NOMO-1 treated with DMSO at 0.1 percent for 48 hours (cell line): ENCODE measurements around the gene SAFB.

Source experiments
- DNase-seq: peaks from one replicate; lab custom pipeline; 2025; ENCODE audit not compliant: unreplicated experiment; lab: John Stamatoyannopoulos, UW

SAFB gene

DNA sequence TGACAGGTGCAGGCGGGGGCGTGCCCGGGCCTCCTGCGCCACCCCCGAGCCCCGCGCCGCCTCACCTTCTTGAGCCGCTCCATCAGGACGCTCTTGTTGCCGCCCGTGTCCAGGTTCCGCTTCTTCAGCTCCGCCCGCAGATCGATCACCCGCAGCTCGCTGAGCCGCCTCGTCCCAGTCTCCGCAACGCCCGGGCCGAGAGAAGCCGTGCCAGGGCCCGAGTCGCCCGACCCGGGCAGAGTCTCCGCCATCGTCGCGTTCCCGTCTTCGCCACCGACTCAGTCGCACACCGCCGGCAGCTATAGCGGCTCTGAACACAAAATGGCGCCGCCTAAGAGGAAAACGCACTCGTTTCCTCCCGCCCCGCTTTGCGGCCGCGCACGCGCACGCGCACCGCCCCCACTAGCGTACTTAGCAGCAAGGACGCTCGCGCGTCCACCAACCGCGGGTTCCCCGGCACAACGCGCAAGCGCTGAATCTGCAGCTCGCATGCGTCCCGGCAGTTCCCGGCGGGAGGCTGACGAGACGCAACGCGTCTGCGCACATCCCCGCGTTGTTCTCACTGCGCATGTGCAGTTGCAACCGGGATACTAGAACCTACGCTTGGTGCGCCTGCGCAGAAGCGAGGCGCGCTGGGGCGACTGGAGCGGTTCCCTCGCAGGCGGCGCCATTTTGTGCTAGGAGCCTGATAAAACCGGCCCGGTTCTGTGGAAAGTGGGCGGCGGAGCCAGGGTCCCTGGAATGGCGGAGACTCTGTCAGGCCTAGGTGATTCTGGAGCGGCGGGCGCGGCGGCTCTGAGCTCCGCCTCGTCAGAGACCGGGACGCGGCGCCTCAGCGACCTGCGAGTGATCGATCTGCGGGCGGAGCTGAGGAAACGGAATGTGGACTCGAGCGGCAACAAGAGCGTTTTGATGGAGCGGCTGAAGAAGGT, at the start of gene SAFB, which contains the start of gene SAFB2:
SAFB (plus strand) TSS at position 619 of the 932 bp plus-strand sequence; CDS start at position 742, 123 bp downstream.
SAFB2 (minus strand) TSS at position 312 of the 932 bp plus-strand sequence; CDS start at position 251, 61 bp downstream.
- peak; percentile 96 for DNase-seq

DNA sequence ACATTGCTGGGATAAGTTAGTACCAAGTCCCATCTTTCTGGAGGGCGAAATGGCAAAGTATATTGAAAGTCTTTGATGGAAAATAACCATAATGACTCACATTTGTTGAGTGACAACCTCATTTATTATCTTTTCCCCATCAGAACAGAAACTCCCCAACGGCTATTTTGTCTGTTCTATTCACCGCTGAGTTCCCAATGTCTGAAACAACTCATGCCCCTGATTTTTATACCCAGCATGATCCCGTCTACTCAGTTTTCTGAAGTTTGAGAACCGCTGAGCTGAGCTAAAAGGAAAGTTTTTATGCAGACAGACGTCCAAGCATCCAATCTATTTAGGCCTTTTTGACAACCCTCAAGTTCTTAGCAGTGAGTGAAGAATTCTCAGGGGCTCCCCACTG, 47.3 kb upstream of the SAFB start:
- no peak for DNase-seq

DNA sequence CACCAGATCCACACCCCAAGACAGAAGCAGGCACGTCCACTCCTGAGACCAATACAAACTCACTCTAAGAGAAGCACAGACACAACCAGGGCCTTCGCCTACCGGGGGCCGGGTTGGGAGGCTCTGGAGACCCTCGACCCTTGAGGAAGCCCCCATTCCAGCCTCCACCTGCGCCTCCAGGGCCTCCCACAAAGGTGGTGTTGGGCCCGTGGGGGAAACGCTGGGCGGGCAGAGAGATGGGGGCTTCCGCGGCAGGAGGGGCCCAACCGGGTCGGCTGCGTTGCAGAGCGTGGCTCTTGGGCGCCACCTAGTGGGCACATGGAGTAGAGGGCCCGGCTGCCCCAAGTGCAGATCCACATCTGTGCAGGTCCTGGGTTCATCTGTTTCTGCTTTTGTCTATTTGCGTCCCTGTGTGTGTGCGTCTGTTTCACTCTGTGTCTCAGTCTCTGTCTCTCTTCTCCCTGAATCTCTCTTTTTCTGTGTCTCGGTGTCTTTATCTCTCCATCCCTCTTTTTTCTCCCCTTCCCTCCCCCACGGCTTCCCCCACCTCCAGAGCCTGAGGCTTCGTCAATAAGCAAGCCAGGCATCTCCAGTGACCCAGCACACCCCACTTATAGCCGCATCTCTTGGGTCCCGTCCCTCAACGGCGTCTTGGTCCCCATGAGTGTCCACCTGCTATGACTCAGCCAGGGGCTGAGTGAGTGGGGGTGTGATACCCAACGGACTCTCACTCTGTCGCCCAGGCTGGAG, 44.6 kb upstream of the SAFB start:
- peak; percentile 61 for DNase-seq

DNA sequence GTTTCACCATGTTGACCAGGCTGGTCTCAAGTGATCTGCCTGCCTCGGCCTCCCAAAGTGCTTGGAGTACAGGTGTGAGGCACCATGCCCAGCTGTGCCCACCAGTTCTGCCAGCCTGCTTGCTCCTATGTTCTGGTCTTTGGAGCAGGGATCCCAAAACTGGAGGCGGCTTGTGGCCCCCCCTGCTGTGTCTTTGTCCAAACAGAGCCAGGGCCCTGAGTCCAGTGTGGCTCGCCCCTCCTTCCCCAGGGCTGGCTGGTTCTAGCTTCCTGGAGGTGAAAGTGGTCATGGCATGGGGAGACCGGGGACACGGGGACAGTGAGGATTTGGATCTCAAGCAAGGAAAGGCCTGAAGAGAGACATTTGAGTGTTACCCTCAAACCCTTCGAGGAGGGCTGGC, 43.6 kb upstream of the SAFB start:
- DNase-seq = no peak

DNA sequence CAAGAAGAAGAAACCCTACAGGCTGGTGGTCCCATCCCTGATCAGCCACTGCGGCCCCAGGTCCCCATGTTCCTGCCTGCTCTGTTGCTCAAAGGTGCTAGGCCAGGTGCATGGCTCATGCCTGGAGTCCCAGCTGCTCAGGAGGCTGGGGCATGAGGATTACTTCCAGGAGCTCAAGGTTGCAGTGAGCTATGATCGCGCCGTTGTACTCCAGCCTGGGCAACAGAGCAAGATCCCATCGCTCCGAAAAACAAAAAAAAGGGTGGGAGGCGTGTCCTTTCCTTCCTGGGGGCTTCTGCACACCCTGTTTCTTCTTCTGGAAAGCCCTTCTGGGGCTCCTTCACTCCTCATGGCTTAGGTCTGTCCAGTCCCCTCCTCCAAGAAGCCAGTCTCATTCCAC, 43.2 kb upstream of the SAFB start:
- no peak for DNase-seq

DNA sequence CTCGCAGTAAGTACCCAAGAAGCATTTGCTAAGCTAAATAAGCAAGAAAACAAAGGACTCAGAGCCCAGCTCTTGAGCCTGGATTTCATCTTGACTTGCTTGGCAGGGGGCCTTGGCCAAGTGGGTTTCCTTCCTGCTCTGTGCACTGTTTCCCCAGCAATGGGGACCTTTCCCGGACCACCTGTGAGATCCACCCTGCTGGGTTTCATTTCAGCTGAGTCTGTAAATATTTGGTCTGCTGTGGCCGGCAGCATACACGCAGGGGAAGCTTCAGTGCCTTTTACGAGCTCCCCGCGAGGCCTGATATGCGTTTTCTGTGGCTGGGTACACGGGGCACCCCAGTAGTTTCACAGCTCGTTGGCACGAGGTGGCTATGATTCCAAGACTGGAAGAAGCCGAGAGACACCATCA, 42.7 kb upstream of the SAFB start:
- no peak for DNase-seq

DNA sequence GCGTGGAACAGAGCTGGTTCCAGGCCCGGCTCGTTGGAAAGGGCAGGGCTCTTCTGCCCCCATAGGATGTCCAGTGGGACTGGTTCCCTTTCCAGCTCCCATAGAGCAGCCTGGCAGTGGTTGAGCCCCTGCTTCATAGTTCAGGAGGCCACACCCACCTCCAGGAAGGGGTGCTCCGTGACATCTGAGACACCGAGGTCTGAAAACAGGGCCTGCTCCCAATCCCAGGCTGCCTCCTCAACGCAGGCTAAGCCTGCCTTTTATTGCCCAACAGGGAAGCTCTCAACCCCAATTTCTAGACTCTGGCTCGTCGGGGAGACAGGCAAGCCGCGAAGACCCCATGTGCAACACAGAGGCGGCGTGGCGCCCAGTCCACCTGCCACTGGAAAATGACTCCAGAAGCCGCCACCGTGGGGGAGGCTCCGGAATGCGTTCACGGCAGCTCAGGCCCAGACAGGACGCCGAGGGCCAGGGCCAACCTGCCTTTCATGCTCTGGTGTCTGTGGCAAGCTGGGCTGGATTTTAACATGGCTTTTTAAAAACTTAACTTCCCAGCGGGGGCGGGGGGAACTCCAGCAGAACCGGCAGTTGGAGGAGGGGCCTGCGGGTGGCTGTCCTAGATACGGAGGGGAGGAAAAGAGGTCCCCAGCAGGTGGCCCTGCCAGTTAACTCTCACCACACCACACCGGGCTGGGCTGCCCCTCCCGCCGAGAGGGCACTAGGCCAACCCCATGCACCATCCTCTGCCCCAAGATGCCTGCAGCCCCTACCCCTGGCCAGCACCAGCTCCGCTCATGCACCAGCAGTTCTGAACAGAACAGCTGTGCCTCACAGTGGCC, 37.2 kb upstream of the SAFB start:
- DNase-seq = no peak

DNA sequence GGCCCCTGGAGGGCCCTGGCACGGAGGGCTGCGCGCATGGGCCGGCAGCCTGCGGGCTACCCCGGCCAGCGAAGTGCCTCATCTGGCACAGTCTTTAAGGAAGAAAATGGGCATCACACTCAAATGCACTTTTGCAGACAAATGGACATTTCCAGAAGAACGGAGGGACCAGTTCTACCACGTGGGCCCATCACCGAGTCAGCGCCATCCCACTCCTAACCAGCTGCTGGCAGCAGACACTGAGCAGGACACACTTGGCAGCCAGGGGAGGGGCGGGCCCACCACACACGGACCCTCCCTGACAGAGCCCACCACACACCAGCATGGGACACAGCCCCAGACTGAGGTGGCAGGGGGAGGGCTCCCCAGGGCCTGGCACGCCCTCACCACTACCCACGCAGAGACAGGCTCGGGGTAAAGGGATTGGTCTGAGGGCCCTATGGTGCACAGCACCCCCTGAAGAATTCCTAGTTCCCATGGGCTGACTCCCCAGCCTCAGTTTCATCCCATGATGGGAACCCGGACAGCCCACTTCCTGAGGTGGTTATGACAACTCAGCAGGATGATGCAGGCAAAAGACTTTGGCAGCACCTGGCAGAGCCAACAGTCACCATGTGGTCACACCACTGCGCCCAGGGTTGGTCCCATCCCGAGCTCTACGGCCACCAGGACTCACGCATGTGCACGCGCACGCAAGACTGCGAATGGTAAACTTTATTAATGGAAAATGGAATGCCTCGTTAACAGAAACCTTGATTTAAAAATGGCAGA, 36.4 kb upstream of the SAFB start:
- no peak for DNase-seq

DNA sequence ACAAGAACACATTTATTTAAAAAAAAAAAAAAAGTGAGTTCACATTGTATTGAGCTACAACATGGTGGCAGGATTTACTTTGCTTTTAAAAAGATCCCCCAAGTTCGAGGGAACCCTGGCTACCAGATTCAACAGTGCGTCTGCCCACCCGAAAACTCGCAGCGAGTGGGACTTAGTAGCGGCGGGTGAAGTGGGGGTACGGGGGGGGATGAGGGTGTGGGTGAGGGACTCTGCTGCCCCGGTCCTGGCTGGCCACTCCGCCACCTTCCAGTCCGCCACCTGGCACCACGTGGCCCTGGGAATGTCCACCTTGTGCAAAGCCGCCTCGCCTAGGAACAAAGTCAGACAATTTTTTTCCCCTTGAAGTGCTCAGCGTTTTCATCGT, 35.8 kb upstream of the SAFB start:
- no peak for DNase-seq

DNA sequence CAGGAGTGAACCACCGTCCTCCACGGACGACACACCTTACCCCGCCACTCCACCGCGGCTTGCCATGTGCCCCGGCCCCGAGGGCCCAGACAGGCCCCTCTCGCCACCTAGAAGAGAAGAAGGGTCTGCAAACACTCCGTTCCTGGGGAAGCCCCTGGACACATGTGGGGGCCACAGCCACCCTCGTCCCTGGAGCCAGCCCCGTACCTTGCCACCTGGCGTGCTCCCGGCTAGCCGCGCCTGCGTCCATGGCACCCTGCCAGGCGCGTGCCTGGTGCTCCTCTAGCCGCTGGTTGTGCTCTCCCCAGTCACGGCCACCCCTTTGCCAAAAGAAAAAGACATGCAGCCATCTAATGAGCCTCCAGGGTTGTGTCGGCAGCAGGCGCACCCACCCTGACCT, 35.2 kb upstream of the SAFB start:
- no peak for DNase-seq

DNA sequence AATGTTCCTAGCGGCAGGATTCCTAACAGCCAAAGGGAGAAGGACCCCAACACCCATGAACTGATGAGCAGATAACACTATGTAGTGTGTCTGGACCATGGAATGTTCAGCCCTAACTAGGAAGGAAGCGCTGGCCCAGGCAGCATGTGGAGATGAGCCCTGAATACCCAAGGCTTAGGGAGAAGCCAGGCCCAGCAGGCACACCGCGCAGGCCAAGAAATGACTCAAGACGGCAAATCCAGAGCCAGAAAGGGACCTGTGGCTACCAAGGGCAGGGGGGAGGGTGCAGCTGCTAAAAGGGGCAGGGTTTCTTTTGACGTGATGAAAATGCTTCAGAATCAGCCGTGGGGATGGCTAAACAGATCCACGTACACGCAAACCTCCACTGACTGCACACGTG, 34.4 kb upstream of the SAFB start:
- no peak for DNase-seq

DNA sequence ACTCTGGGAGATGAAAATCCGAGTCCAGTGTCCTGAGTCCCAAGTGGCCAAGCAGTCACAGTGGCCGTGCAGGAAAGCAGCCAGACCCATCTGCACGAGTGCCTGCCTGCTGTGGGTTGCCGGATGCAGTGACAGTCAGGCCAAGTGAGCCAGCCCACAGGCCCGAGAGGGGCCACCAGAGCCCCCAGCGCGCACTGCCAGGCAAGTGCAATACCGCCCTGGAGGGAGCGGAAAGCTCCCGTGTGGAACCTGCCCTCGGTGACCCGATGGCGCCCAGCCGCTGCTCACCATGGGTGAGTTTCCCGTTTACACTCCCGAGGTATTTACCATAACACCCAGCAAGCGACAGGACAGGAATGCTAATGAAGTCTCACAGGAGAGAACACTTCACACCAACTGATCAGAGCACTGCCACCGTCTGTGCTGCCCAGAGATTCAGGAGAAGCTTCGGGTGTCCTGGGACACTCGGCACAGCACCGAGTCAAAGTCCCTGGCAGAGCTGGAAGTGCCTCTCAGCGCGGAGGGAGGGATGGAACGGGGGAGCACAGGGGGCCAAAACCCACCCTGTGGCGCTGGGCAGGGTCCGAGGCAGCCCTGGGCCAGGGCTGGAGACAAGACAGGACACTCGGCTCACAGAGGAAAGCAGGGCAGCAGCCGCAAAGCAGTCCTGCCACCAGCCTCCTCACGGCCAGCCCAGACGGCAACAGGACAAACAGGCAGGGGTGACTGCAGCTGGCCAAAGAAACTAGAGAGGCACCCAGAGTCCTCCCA, 33.8 kb upstream of the SAFB start:
- DNase-seq = no peak

DNA sequence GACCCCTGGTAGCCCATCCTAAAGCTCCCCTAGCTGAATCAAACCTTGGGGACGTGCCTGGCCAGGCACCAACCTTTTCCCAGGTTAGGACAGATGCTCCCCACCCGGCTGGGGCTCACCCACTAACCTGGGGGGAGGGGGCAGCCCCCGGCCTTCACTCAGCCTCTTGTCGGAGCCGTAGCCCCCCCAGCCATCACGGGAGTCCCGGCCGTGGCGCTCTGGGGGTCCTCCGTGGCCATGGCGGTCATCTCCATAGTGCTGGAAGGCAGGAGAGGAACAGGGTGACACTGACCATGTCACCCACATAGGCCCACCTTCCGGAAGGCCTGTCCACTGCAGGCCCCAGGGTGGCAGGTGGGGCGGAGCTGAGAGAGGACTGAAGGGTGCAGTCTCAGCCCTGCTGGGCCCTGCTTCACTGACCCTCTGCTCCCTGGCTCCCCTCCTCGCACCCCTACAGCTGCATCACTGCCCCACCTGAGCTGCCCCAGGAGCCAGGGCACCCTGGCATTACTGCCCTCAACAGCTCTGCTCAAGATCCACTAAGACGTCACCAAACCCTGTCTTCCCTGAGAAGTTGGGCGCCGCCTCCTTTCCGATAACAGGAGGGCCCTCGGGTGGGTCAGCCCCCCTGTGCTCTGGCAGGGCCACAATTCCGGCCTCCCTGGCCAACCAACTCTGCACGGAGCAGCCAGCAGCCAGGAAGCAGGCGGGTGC, 32.6 kb upstream of the SAFB start:
- no peak for DNase-seq

DNA sequence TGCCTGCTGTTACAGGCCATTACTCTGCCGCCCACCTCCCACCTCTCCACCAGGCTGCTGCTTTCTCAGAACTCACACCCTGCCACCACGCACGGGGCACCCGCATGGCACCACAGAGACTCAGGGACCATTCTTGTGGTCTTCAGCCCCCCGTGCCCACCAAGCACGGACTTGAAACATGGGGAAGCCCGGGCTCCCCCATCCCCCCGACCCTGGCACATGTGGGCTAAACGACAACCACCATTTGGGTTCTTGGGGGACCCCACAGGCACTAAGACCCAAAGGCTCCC, 32.1 kb upstream of the SAFB start:
- no peak for DNase-seq

DNA sequence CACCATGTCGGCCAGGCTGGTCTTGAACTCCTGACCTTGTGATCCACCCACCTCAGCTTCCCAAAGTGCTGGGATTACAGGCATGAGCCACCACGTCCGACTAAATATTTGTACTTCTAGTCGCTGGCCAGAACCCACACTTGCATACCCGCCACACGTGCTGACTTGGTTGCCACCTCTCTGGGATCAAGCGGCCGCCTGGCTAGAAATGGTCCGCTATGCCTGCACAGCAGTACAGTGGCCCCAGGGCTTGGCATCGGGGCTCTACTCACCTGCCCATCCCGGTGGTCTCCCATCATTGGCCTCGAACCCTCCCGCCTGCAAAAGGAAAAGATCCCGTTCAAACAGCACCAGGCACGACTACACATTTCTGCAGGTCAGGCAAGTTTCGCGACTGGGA, 31.4 kb upstream of the SAFB start:
- DNase-seq = no peak

DNA sequence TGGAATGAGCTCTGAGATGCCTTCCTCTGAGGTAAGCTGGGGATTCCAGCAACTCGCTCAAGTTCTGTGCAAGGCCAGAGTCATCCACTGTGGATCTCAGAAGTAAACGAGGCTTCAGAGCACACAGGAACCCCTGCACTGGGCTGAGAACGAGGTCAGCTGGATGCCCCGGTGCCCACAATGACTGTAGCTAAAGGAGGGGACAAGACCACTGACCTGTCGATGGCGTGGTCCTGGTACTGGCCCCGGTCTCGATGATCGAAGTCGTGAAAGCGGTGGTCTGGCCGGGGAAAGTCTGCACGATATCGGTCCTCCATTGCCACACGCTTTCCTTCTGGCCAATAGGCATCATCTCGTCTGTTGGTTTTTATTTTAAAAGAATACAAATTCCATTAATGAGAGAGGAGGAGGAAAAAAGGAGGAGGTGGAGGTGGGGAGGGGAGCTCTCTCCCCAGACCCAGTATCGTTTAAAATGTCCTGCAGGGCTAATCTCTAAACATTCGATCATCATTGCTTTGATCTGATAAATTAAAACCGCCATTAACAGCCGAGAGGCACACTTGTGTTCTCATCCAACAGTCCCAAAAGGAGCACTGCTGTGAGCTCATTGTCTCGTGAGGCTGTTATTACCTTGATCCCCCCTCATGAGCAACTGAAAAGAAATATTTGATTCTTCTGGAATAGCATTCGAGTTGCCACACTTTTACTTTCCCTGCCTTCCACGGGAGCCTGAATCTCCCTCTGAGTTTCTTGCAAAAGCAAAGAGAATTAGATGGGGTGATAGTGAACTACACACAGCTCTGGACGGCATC, 30.1 kb upstream of the SAFB start:
- DNase-seq = no peak

DNA sequence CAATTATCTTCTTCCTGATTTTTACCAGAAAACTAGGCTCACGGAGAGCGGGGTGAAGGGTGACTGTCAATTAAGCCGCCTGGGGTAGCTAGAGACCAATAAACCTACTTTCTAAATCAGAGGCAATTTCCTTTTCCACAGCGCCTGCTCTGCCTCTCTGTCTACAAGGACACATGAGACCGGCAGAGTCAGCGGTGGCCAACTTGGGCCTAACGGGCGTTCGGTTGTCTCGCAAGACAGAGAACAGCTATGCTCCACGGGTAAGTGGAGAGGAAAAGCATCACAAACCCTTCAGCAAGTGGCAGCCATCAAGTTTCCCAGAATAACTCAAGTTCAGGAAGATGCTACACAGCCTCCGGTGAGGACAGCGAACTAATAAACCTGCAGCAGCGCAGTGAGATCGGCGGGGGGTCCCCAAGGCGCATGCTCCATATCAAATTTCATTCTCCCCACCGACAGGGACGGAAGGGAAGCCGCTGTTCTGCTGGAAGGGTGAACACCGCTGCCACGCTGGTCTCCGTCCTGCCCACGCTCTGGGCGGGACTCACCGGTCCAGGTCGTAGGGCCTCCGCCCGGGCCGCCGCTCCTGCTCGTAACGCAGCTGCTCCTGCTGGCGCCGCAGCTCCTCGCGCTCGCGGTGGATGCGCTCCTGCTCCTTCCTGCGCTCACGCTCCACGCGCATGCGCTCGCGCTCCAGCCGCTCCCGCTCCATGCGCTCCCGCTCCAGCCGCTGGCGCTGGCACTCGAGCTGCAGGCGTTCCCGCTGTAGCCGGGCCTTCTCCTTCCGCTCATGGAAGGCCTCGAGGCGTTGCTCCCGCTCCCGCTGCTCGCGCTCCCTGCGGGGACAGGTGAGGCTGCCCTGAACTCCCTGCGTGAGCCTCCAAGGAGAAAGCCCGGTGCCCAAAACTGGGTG, 29.3 kb upstream of the SAFB start:
- DNase-seq = no peak
